ENCODE data around the gene PPDPF.

DNA sequence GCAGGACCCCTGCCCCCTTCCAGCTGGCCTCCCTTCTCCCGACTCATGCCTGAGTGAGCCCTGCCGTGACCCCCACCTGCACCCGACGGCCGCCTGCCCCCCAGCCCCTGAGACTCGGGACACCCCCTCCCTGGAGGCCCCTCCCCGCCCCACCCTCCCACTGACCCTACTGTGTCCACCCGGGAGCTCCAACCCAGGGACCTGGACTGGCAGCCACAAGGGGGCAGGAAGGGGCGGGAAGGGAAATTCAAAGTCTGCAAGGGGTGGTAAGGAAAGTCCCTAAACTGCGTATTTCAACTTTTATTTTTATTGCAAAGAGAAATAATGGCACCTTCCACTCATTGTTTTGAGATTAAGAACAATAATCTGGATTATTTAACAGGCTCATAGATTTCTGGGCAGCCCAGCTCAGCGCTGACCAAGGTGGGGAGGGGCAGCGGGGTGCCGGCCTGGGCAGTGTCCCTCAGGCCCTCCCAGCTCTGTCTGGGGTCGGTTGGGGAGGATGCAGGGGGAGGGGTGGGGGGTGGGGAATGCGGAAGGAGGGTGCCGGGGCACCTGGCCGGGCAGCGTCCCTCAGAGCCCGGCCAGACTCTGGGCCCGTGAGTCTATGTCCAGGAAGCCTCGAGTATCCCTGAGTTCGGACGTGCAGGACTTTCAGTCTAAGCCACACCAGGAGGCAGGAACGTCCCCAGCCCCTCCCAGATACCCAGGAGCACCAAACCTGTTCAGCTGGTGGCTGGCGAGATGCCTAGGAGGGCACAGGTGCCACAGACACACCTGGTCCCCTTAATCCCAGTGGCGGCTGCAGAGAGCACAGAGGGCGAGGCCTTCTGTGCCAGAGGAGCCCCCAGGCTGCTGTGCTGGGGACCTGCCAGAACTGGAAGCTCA lies 17.9 kb downstream of the PPDPF start:
- TF ChIP-seq, protein P1, sequence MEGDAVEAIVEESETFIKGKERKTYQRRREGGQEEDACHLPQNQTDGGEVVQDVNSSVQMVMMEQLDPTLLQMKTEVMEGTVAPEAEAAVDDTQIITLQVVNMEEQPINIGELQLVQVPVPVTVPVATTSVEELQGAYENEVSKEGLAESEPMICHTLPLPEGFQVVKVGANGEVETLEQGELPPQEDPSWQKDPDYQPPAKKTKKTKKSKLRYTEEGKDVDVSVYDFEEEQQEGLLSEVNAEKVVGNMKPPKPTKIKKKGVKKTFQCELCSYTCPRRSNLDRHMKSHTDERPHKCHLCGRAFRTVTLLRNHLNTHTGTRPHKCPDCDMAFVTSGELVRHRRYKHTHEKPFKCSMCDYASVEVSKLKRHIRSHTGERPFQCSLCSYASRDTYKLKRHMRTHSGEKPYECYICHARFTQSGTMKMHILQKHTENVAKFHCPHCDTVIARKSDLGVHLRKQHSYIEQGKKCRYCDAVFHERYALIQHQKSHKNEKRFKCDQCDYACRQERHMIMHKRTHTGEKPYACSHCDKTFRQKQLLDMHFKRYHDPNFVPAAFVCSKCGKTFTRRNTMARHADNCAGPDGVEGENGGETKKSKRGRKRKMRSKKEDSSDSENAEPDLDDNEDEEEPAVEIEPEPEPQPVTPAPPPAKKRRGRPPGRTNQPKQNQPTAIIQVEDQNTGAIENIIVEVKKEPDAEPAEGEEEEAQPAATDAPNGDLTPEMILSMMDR (IDR thresholded peaks at IDR 0.05), result no peak
- no peak for TF ChIP-seq POLR2A (IDR thresholded peaks at IDR 0.05)

Data from uterus (tissue), 2 donors.